HG03097 (cell line): ENCODE measurements around the gene PTH2.

Experiments used
- ATAC-seq: cut with Tn5 transposase; IDR thresholded peaks from one replicate; pipeline ENCODE4 v1.9.1; 2021; ENCODE audit not compliant: unreplicated experiment, low FRiP score

Gene PTH2

DNA sequence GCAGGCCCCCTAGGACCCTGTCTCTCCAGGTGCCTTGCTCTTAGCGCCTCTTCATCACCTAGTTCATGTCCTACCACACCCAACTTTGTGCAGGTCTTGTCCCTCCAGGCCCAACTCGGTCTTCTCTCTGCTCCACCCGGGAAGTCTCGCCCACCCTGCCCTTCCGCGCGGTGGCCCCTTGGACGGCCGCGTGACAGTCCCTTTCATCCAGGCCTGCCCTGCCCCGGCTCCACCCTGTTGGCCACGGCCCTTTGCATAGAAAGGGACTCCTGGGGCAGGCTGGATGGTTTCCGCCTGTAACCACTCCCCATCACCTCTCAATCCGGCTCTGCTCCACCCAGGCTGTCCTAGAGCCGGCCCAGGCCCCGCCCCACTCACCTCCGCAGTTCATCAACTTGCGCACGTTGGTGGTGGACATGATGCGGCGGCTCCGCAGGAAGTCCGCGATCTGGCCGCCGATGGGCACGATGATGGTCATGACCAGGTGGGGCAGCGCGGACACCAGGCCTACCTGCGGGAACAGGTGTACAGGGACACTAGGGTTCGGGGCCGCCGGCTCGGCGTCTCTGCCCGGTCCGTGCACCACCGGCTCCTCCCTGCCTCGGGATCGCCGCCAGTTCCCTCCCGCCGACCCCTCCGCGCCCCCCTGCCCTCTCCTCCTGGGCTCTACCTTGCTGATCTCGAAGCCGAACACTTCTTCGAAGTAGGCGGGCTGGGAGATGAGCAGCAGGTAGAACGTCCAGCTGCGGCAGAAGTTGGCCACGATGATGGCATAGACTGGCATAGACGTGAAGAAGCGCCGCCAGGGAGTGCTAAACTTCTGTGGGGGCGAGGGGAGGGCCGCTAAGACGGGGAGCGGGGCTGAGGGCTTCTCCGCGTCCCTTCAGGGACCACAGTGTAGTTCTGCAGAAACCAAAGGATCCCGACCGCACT, 9.2 kb upstream of the PTH2 start:
- no peak for ATAC-seq

DNA sequence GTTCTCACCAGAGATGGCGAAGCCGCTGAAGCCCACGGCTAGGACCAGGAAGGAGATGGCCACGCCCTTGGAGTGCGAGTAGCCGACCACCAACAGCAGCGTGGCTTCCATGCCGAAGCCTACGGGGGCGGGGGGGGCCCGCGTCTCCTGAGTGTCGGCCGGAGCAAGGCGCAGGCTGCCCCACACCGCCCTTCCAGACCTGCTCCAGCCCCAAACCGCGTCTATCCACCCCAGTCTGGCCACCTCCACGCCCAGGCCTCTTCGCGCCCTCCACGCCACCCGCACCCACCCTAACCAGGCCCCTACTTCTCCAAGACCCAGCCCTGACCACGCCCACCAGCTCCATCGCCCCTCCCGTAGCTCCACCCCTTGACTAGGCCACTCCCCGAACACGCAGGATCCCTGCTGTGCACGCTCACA, 8.1 kb upstream of the PTH2 start:
- ATAC-seq: no peak

- ATAC-seq: no peak
Measured at GRCh38 chr19:49430678-49431329, 7.6 kb upstream of the PTH2 start.

GRCh38 chr19:49430172-49430677, 7.0 kb upstream of the PTH2 start:
- no peak for ATAC-seq

GRCh38 chr19:49428547-49429451, 5.6 kb upstream of the PTH2 start:
- ATAC-seq: no peak

DNA sequence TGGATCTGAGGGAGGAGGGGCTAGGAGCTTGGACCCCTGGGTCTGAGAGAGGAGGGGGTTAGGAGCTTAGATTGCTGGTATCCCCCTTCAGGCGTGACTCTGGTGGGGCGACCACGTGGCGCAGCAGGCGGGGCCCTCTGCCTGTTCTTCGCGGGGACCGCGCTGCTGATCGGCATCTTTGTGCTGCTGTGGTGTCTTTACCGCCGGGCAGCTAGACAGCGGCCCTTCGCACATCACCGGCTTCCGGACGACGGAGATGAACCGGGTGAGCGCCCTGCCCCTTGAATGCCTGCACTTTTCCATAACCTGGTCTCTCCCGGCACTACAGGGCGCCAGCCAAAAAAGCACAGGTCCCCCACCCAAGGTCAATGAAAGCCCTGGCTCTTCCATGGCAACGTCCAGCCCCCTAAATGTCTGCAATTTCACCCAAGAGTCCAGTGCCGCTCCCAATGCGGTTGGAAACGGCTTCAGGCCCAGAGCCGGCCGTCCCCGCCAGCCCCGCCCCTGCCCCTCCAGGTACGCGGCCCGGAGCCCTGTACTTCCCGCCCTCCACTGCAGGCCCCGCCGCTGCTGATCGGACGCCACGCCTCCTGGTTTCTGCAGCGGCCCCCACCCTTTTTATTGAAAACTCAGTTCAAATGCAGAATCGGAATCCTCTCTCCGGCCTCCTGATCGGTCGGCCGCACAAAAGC, 4.8 kb upstream of the PTH2 start:
- no peak for ATAC-seq

GRCh38 chr19:49427339-49427738, 4.1 kb upstream of the PTH2 start:
- ATAC-seq: no peak

DNA sequence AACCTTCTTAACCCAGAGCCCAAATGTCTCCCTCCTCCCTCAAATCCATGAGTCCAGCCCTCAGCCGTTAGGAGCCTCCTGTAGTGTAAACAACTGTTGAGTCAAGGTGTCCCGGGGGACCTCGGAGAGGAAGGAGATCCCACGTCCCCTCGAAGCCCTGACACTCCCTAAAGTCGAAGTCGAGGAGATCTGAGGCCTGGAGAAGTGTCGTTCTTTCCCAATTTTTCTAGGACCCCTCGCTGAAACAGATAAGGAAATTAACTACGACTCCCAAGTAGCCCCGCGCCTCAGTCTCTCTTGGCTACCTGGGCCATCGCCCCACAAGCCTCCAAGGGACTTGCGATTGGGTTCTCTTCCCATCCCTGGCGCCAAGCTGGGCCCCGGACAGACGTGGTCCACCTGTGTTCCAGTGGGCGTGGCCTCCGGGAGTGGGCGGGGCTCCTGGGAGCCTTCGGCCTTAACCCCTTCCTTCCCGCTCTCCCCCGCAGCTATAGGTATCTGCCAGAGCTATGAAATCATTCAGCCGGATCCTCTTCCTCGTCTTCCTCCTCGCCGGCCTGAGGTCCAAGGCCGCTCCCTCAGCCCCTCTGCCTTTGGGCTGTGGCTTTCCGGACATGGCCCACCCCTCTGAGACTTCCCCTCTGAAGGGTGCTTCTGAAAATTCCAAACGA, 2.8 kb upstream of the PTH2 start:
- ATAC-seq: no peak

DNA sequence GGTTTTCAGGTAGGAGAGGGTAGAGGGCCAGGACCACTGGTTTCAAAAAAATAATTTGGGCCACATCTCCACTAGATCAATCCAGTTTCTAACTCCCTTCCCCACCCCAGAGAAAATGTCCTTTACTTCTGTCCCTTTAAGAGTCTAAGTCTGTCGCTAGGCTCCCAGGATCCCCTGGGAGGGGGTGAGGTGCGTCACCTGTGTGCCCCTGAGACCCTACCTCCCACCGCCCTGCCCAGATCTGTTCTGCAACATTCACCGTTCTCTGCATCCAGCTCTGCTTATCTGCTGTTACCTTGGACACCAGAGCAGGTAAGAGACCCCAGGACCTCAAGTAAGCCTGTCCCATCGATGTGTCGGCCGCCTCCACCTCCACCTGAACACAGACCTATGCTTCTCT, 1.9 kb upstream of the PTH2 start, which contains the start of gene GFY:
Gene GFY (plus strand): TSS at position 211 of the 400 bp plus-strand sequence. CDS start 1,043 bp downstream, outside the sequence.
- ATAC-seq: no peak

- no peak for ATAC-seq
Measured at GRCh38 chr19:49423985-49424303, 703 bp upstream of the PTH2 start.

DNA sequence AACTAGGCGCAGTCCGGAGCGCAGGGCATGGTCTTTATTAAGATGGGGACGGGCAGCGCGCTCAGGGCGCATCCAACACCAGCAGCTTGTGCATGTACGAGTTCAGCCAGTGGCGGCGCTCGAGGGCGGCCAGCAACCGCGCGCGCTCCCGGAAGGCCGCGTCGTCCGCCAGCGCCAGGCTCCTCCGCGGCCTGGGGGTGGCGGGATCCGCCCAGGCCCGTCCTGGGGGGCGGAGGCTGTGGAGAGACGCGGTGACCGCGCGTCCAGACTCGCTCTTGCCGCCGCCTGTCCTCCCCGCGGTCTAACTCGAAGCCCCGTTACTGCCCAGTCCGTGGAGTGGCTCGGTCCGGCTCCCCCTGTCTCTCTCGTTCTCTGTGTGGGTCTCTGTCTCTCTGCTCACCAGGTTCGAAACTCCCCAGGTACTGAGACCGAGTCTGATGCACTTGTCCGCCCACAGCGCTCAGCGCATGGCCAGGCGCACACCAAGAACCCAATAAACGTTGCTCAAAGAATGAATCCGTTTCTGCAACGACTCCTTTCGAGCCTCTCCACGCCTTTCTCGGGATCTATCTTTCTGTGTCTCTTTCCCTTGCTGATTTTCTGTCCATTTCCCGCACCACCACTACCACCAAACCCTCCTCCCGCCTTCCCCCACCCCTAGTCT, 702 bp downstream of the PTH2 start:
- no peak for ATAC-seq

DNA sequence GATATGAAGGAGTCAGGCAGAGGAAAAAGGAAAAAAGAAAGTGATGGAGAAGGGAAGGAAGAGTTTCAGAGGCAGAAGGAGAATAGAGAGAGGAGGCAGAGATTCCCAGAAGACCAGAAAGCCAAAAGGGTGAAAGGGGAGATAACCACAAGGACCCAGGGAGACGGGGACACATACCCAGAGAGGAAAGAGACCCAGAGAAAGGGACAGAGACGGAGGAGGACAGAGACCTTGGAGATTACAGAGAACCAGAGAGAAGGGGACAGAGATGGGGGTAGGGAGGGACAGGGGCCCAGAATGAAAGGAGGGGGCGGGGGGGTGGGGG, 1.4 kb downstream of the PTH2 start:
- no peak for ATAC-seq

DNA sequence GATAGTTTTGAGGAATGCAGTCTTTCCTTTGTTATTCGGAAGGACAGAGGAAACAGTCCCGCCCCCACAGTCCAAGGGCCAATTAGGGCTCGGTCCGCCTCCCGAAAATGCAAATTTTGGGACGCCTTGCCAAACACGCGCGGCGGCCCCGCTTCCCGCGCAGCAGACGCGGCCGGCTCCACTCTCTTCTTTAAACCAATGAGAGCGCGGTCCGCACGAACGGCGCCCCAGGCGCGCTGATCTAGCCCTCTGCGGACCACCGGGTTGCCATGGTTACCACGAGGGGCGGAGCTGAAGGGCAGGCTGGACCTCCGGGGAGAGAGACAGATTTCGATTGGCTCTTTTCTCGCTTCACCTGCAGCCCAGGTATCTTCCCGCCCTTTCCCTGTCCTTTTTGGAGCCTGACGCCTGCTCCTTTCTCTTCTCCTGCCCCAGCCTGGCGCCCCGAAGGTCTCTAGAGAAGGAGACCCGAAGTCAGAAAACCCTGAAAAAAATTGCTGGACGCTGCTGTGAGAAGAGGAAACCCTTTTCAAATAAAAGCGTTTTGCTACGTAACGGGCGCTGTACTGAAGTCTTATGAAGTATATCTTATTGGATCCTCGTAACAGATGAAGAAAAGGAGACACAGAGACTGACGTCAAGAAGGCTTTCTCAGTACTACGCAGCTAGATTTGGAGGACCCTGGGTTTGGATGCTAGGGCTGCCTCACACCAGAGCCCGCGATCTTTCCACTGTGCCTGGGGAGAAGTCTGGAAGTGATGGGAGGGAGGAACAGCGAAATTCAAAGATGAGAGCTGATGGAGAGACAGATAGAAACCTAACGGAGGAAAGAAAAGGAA, 2.0 kb downstream of the PTH2 start:
- no peak for ATAC-seq

DNA sequence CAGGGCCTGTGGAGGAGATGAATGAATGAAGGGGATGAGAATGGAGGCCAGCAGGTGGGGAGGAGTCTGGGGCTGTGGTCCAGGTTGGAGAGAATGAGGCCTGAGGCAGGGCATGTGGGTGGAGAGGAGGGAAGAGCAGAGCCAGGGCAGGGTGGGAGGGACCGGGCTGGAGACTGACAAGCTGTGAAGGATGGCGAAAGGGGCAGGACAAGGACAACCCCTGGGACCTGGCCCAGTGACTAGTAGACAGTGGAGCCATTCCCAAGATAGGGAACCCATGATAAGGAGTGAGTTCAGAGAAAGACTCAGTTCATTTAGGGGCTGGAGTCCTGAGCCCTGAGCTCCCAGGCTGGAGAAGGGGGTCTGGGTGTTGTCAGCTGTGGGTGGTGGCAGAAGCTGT, 3.0 kb downstream of the PTH2 start:
- no peak for ATAC-seq

GRCh38 chr19:49419173-49419572, 4.1 kb downstream of the PTH2 start:
- ATAC-seq: no peak

DNA sequence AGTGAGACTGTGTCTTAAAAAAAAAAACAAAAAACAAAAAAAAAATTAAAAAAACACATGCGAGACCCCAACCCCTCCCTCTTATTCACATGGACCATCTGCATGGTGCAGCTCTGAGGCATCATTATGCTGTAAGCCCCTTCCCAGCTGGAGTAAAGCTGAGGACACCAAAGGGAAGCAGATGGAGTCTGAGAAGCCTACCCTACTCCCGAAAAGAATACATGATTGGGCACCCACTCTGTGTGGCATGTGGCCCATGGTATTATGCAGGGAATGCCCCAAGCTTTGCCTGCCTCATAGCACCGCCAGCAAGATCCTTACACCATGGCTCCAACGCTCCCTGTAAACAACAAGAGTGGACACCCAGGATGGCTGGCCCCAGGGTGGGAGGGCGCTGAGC, 4.7 kb downstream of the PTH2 start:
- ATAC-seq: no peak

GRCh38 chr19:49417088-49417487, 6.2 kb downstream of the PTH2 start:
- no peak for ATAC-seq

GRCh38 chr19:49415810-49416200, 7.4 kb downstream of the PTH2 start:
- no peak for ATAC-seq
